ENCODE data around the gene SLC6A1.

SLC6A1 gene

GRCh38 chr3:10999221-11000107 is 6.9 kb downstream of the SLC6A1 start:
- TF ChIP-seq CTCF (IDR thresholded peaks at IDR 0.05): no peak
- no peaks in the 10 kb centered on the region for H3K9me3 ChIP-seq (ENCODE audit: control insufficient read depth, low read length)
- H2AFZ ChIP-seq: no peak overlapping the region
- no peak overlapping the region for H3K4me3 ChIP-seq (ENCODE audit: low read depth, low read length)
- H3K27ac ChIP-seq: peak overlapping the region; percentile 45
- H3K27me3 ChIP-seq (ENCODE audit: control insufficient read depth, insufficient read depth, low read length): no peaks in the 10 kb centered on the region
- no peaks in the 10 kb centered on the region for H3K36me3 ChIP-seq (ENCODE audit: control insufficient read depth, insufficient read depth, low read length)
- H3K4me1 ChIP-seq: peaks cover 37% of the 10 kb centered on the region
- peaks cover 16% of the 10 kb centered on the region for H3K79me2 ChIP-seq
- H3K4me2 ChIP-seq (ENCODE audit: low read length): no peak overlapping the region
- H3K9ac ChIP-seq: no peak overlapping the region

GRCh38 chr3:11000528-11000927 is 8.0 kb downstream of the SLC6A1 start:
- H2AFZ ChIP-seq: no peak overlapping the region
- no peaks in the 10 kb centered on the region for H3K9me3 ChIP-seq (ENCODE audit: control insufficient read depth, low read length)
- TF ChIP-seq CTCF (IDR thresholded peaks at IDR 0.05): no peak
- H3K4me1 ChIP-seq: peaks cover 37% of the 10 kb centered on the region
- H3K9ac ChIP-seq: no peak overlapping the region
- no peak overlapping the region for H3K4me2 ChIP-seq (ENCODE audit: low read length)
- no peaks in the 10 kb centered on the region for H3K27me3 ChIP-seq (ENCODE audit: control insufficient read depth, insufficient read depth, low read length)
- peaks cover 17% of the 10 kb centered on the region for H3K79me2 ChIP-seq
- H3K4me3 ChIP-seq (ENCODE audit: low read depth, low read length): no peak overlapping the region
- no peaks in the 10 kb centered on the region for H3K36me3 ChIP-seq (ENCODE audit: control insufficient read depth, insufficient read depth, low read length)
- no peak overlapping the region for H3K27ac ChIP-seq

- Histone ChIP-seq H3K9me3 (ENCODE audit: control insufficient read depth, low read length) (no peaks in the 10 kb centered on the region), H2AFZ (no peak overlapping the region), H3K36me3 (ENCODE audit: control insufficient read depth, insufficient read depth, low read length) (no peaks in the 10 kb centered on the region), H3K79me2 (peaks cover 19% of the 10 kb centered on the region), H3K4me1 (peaks cover 35% of the 10 kb centered on the region), H3K4me3 (ENCODE audit: low read depth, low read length) (no peak overlapping the region), H3K27me3 (ENCODE audit: control insufficient read depth, insufficient read depth, low read length) (no peaks in the 10 kb centered on the region), H3K9ac (no peak overlapping the region), H3K27ac (no peak overlapping the region), H3K4me2 (ENCODE audit: low read length) (no peak overlapping the region)
- TF ChIP-seq CTCF (IDR thresholded peaks at IDR 0.05): no peak
These were observed 8.6 kb downstream of the SLC6A1 start for GRCh38 chr3:11001020-11001657.

- Histone ChIP-seq H3K4me1 (peaks cover 36% of the 10 kb centered on the region), H3K79me2 (peaks cover 19% of the 10 kb centered on the region), H3K27ac (no peak overlapping the region), H3K9me3 (ENCODE audit: control insufficient read depth, low read length) (no peaks in the 10 kb centered on the region), H2AFZ (no peak overlapping the region), H3K27me3 (ENCODE audit: control insufficient read depth, insufficient read depth, low read length) (no peaks in the 10 kb centered on the region), H3K4me2 (ENCODE audit: low read length) (no peak overlapping the region), H3K4me3 (ENCODE audit: low read depth, low read length) (no peak overlapping the region), H3K36me3 (ENCODE audit: control insufficient read depth, insufficient read depth, low read length) (no peaks in the 10 kb centered on the region), H3K9ac (no peak overlapping the region)
- no peak for TF ChIP-seq CTCF (IDR thresholded peaks at IDR 0.05)
These were observed 9.1 kb downstream of the SLC6A1 start for GRCh38 chr3:11001658-11002021.
